HEK293 (cell line): ENCODE results near the gene KLHDC7A.

Experiments used
- CTCF ChIA-PET: fragments of 350-600 bp; formaldehyde crosslinking; extraction: SDS; loops from one replicate; lab custom pipeline; 2021; ENCODE audit warnings: antibody characterized with exemption; lab: Yijun Ruan, JAX
- POLR2A ChIA-PET: fragments of 300-600 bp; formaldehyde crosslinking; extraction: SDS; loops from one replicate; lab custom pipeline; 2020; ENCODE audit warnings: antibody characterized with exemption, inconsistent platforms; lab: Yijun Ruan, JAX
- H3K27ac ChIP-seq: fragments of 200-500 bp; sonication (Bioruptor generic); 2 replicates; pipeline ENCODE4 v1.5.1; 2014; ENCODE audit warnings: low read depth, low read length, control low read depth, inconsistent platforms; ENCODE audit errors: extremely low read depth
- H3K36me3 ChIP-seq, 2 experiments: fragments of 200-500 bp in 1 of 2; sonication (Bioruptor generic) in 1 of 2; 1 replicate in 1 of 2; 2 replicates in 1 of 2; pipeline ENCODE4 v1.5.1; 2014 to 2017; ENCODE audit warnings: inconsistent platforms in 2 of 2, low read length in 2 of 2; ENCODE audit not compliant: control insufficient read depth in 2 of 2, insufficient read depth in 1 of 2
- H3K4me1 ChIP-seq: fragments of 200-500 bp; sonication (Bioruptor generic); 2 replicates; pipeline ENCODE4 v1.5.1; 2014; ENCODE audit warnings: mild to moderate bottlenecking, low read length, inconsistent platforms; ENCODE audit not compliant: control insufficient read depth, insufficient read depth
- H3K4me3 ChIP-seq: 2 replicates; pipeline ENCODE4 v1.5.1; 2011; ENCODE audit warnings: low read depth, mild to moderate bottlenecking, control low read depth, low read length, moderate library complexity
- H3K9me3 ChIP-seq: fragments of 200-500 bp; sonication (Bioruptor generic); 2 replicates; pipeline ENCODE4 v1.5.1; 2014; ENCODE audit warnings: low read depth, low read length, inconsistent platforms; ENCODE audit not compliant: control insufficient read depth, insufficient read depth
- BCL11A ChIP-seq: fragments of 450-650 bp; formaldehyde crosslinking; IDR thresholded peaks from 2 replicates; pipeline ENCODE4 v1.5.1; 2016; ENCODE audit warnings: low read depth, missing biosample characterization, missing genetic modification characterization
- FEZF1 ChIP-seq: fragments of 450-650 bp; formaldehyde crosslinking; IDR thresholded peaks from 2 replicates; pipeline ENCODE4 v1.5.1; 2016; ENCODE audit warnings: missing biosample characterization, missing genetic modification characterization
- KLF9 ChIP-seq: fragments of 450-650 bp; formaldehyde crosslinking; IDR thresholded peaks from 2 replicates; pipeline ENCODE4 v1.5.1; 2016; ENCODE audit warnings: missing biosample characterization, missing genetic modification characterization, low read depth
- REST ChIP-seq: fragments of 450-650 bp; formaldehyde crosslinking; IDR thresholded peaks from 2 replicates; pipeline ENCODE4 v1.5.1; 2016; ENCODE audit warnings: missing biosample characterization, missing genetic modification characterization
- ZNF133 ChIP-seq: fragments of 450-650 bp; formaldehyde crosslinking; IDR thresholded peaks from 2 replicates; pipeline ENCODE4 v1.5.1; 2016; ENCODE audit warnings: missing biosample characterization, missing genetic modification characterization
- ZNF184 ChIP-seq: fragments of 450-650 bp; IDR thresholded peaks from 2 replicates; pipeline ENCODE4 v1.5.1; 2018; ENCODE audit warnings: missing biosample characterization, mild to moderate bottlenecking, missing genetic modification characterization
- ZNF571 ChIP-seq: fragments of 450-650 bp; formaldehyde crosslinking; IDR thresholded peaks from 2 replicates; pipeline ENCODE4 v1.5.0; 2017; ENCODE audit warnings: missing biosample characterization, missing genetic modification characterization
- ZNF600 ChIP-seq: fragments of 450-650 bp; formaldehyde crosslinking; IDR thresholded peaks from 2 replicates; pipeline ENCODE4 v1.5.1; 2016; ENCODE audit warnings: missing biosample characterization, missing genetic modification characterization
- ZNF610 ChIP-seq: fragments of 450-650 bp; formaldehyde crosslinking; IDR thresholded peaks from 2 replicates; pipeline ENCODE4 v1.5.1; 2016; ENCODE audit warnings: missing biosample characterization, missing genetic modification characterization, borderline replicate concordance
- ZNF645 ChIP-seq: fragments of 450-650 bp; formaldehyde crosslinking; IDR thresholded peaks from 2 replicates; pipeline ENCODE4; 2016; ENCODE audit warnings: missing biosample characterization, missing genetic modification characterization
- TF ChIP-seq, protein P1 (sequence below): fragments of 450-650 bp; formaldehyde crosslinking; IDR thresholded peaks from 2 replicates; pipeline ENCODE4 v1.5.1; 2016; ENCODE audit warnings: missing biosample characterization, missing genetic modification characterization
- TF ChIP-seq, protein P2 (sequence below): fragments of 450-650 bp; formaldehyde crosslinking; IDR thresholded peaks from 2 replicates; pipeline ENCODE4 v1.5.1; 2016; ENCODE audit warnings: missing biosample characterization, missing genetic modification characterization
- TF ChIP-seq, protein P3 (sequence below): fragments of 450-650 bp; formaldehyde crosslinking; IDR thresholded peaks from 2 replicates; pipeline ENCODE4 v1.5.1; 2017; ENCODE audit warnings: missing biosample characterization, missing genetic modification characterization

Gene KLHDC7A

GRCh38 chr1:18466676-18467075 lies 14.1 kb upstream of the KLHDC7A start:
- Histone ChIP-seq H3K36me3 (no peaks in the 10 kb centered on the region), H3K4me3 (no peak overlapping the region), H3K9me3 (no peaks in the 10 kb centered on the region), H3K4me1 (no peaks in the 10 kb centered on the region), H3K27ac (no peak overlapping the region)
- ChIA-PET CTCF (interaction anchor here (0.7 to 1.2 kb wide), 2 partner anchors 55 to 115 kb away, joined by 4 to 5 read pairs; no protein-coding TSS in a partner anchor), POLR2A (no interaction called here)
- TF ChIP-seq ZNF645 (tag by site-specific recombination) (no peak), ZNF133 (tag by site-specific recombination) (no peak), ZNF571 (tag by site-specific recombination) (no peak), REST (tag by site-specific recombination) (no peak), KLF9 (tag by site-specific recombination) (no peak), BCL11A (tag by site-specific recombination) (no peak)
- TF ChIP-seq, protein P1, sequence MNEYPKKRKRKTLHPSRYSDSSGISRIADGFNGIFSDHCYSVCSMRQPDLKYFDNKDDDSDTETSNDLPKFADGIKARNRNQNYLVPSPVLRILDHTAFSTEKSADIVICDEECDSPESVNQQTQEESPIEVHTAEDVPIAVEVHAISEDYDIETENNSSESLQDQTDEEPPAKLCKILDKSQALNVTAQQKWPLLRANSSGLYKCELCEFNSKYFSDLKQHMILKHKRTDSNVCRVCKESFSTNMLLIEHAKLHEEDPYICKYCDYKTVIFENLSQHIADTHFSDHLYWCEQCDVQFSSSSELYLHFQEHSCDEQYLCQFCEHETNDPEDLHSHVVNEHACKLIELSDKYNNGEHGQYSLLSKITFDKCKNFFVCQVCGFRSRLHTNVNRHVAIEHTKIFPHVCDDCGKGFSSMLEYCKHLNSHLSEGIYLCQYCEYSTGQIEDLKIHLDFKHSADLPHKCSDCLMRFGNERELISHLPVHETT (tag by site-specific recombination) = no peak
- TF ChIP-seq, protein P2, sequence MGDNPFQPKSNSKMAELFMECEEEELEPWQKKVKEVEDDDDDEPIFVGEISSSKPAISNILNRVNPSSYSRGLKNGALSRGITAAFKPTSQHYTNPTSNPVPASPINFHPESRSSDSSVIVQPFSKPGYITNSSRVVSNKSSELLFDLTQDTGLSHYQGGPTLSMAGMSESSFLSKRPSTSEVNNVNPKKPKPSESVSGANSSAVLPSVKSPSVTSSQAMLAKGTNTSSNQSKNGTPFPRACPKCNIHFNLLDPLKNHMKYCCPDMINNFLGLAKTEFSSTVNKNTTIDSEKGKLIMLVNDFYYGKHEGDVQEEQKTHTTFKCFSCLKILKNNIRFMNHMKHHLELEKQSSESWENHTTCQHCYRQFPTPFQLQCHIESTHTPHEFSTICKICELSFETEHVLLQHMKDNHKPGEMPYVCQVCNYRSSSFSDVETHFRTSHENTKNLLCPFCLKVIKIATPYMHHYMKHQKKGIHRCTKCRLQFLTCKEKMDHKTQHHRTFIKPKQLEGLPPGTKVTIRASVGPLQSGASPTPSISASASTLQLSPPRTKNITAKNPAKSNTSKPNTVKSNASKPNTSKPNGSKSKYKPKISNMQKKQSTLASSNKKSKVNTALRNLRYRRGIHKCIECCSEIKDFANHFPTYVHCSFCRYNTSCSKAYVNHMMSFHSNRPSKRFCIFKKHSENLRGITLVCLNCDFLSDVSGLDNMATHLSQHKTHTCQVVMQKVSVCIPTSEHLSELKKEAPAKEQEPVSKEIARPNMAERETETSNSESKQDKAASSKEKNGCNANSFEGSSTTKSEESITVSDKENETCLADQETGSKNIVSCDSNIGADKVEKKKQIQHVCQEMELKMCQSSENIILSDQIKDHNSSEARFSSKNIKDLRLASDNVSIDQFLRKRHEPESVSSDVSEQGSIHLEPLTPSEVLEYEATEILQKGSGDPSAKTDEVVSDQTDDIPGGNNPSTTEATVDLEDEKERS (tag by site-specific recombination) = no peak

GRCh38 chr1:18468570-18468969 lies 12.2 kb upstream of the KLHDC7A start:
- no peak overlapping the region for H3K4me3 ChIP-seq
- ChIA-PET POLR2A (no interaction called here), CTCF (interaction anchor here (1.2 kb wide), 1 partner anchor 9 kb away, joined by 3 read pairs; no protein-coding TSS in a partner anchor)
- no peak overlapping the region for H3K27ac ChIP-seq
- H3K9me3 ChIP-seq = no peaks in the 10 kb centered on the region
- H3K36me3 ChIP-seq = no peaks in the 10 kb centered on the region
- no peaks in the 10 kb centered on the region for H3K4me1 ChIP-seq
- TF ChIP-seq FEZF1 (tag by site-specific recombination) (no peak), BCL11A (tag by site-specific recombination) (no peak), ZNF600 (no peak), ZNF184 (tag by site-specific recombination) (no peak), ZNF610 (tag by site-specific recombination) (no peak)
- TF ChIP-seq, protein P3, sequence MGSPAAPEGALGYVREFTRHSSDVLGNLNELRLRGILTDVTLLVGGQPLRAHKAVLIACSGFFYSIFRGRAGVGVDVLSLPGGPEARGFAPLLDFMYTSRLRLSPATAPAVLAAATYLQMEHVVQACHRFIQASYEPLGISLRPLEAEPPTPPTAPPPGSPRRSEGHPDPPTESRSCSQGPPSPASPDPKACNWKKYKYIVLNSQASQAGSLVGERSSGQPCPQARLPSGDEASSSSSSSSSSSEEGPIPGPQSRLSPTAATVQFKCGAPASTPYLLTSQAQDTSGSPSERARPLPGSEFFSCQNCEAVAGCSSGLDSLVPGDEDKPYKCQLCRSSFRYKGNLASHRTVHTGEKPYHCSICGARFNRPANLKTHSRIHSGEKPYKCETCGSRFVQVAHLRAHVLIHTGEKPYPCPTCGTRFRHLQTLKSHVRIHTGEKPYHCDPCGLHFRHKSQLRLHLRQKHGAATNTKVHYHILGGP (tag by site-specific recombination) = no peak
